Prostate gland (tissue), 2 donors: ENCODE data around the gene MAPK1.

Source experiments
- CTCF ChIP-seq, 4 experiments: fragments of 200-600 bp in 2 of 4; fragments of 450-650 bp in 2 of 4; sonication (generic) in 2 of 4; IDR thresholded peaks; 1 replicate in 3 of 4; 2 replicates in 1 of 4; pipeline ENCODE4 v1.5.1; 2016 to 2019; ENCODE audit warnings: antibody characterized with exemption in 4 of 4, mild to moderate bottlenecking in 2 of 4, moderate library complexity in 2 of 4
- POLR2A ChIP-seq: fragments of 450-650 bp; IDR thresholded peaks from one replicate; pipeline ENCODE4 v1.6.1; 2016; ENCODE audit warnings: antibody characterized with exemption, mild to moderate bottlenecking

- no peak for TF ChIP-seq CTCF (IDR thresholded peaks at IDR 0.05)
- no peak for TF ChIP-seq POLR2A
Observed at GRCh38 chr22:21827628-21828267, 39.7 kb downstream of the MAPK1 start.
